HG03469 (cell line): ENCODE data around the gene APMAP.

Source experiments
- ATAC-seq: cut with Tn5 transposase; IDR thresholded peaks from one replicate; pipeline ENCODE4 v1.9.1; 2021; ENCODE audit warnings: mild to moderate bottlenecking, moderate library complexity, moderate number of reproducible peaks; ENCODE audit not compliant: unreplicated experiment

Gene APMAP

GRCh38 chr20:24969186-24970029 is 23.1 kb downstream of the APMAP start:
- no peak for ATAC-seq

- no peak for ATAC-seq
Observed at GRCh38 chr20:24968278-24968800, 24.2 kb downstream of the APMAP start.

- ATAC-seq: no peak
Observed at GRCh38 chr20:24966317-24967012, 26.1 kb downstream of the APMAP start.

- ATAC-seq: no peak
Observed at GRCh38 chr20:24965065-24965919, 27.3 kb downstream of the APMAP start.

GRCh38 chr20:24964506-24964840 is 28.1 kb downstream of the APMAP start:
- no peak for ATAC-seq

- ATAC-seq: no peak
Observed at GRCh38 chr20:24963672-24964505, 28.7 kb downstream of the APMAP start.

GRCh38 chr20:24962510-24962909 is 30.0 kb downstream of the APMAP start:
- no peak for ATAC-seq

- no peak for ATAC-seq
Observed at GRCh38 chr20:24962182-24962492, 30.4 kb downstream of the APMAP start.

- no peak for ATAC-seq
Observed at GRCh38 chr20:24961384-24962181, 31.0 kb downstream of the APMAP start.

GRCh38 chr20:24960861-24961260 is 31.7 kb downstream of the APMAP start:
- no peak for ATAC-seq

GRCh38 chr20:24960302-24960801 is 32.2 kb downstream of the APMAP start:
- no peak for ATAC-seq

- ATAC-seq: no peak
Observed at GRCh38 chr20:24959591-24960301, 32.8 kb downstream of the APMAP start.

GRCh38 chr20:24958506-24959385 is 33.8 kb downstream of the APMAP start:
- no peak for ATAC-seq

- ATAC-seq: no peak
Observed at GRCh38 chr20:24957326-24958016, 35.1 kb downstream of the APMAP start.

- ATAC-seq: no peak
Observed at GRCh38 chr20:24956001-24956841, 36.3 kb downstream of the APMAP start.

GRCh38 chr20:24955045-24955444 is 37.5 kb downstream of the APMAP start:
- ATAC-seq: peak; percentile 52
